H1 (cell line): ENCODE data around the gene TMSB10. TPM values are rescaled to one million over a fixed set of nuclear protein-coding genes. Genes with fewer than 3 reads are reported as not detected.

Source experiments
- CBX8 ChIP-seq: fragments of 300-800, 300-1000 bp; sonication (generic); IDR thresholded peaks from 2 replicates; pipeline ENCODE4 v1.7.1; 2016; ENCODE audit warnings: low read depth, low read length, borderline replicate concordance
- CHD7 ChIP-seq: fragments of 300-600 bp; sonication (generic); IDR thresholded peaks from 2 replicates; pipeline ENCODE4 v1.7.1; 2012; ENCODE audit warnings: low read length, moderate library complexity, mild to moderate bottlenecking, inconsistent platforms; ENCODE audit not compliant: insufficient replicate concordance
- E2F6 ChIP-seq: IDR thresholded peaks from 2 replicates; pipeline ENCODE4 v1.6.1; 2012; ENCODE audit warnings: inconsistent platforms
- PHF8 ChIP-seq: fragments of 200-600 bp; sonication (generic); conservative IDR thresholded peaks from 2 replicates; pipeline ENCODE4 v1.7.1; 2012; ENCODE audit warnings: low read depth, mild to moderate bottlenecking, inconsistent platforms, low read length, moderate library complexity
- SIRT6 ChIP-seq: IDR thresholded peaks from one replicate; pipeline ENCODE4 v1.7.1; 2012; ENCODE audit warnings: low read length, inconsistent platforms
- TAF1 ChIP-seq: IDR thresholded peaks from 2 replicates; pipeline ENCODE4 v1.6.1; 2011; ENCODE audit warnings: mild to moderate bottlenecking, low read depth, low read length
- YY1 ChIP-seq: IDR thresholded peaks from 2 replicates; pipeline ENCODE4 v1.6.1; 2011; ENCODE audit warnings: low read depth, mild to moderate bottlenecking, low read length
- ZNF274 ChIP-seq: IDR thresholded peaks from 2 replicates; pipeline ENCODE4 v1.7.0; 2012; ENCODE audit warnings: low read length, borderline replicate concordance; ENCODE audit errors: extremely low read depth
- polyA plus RNA-seq, 7 experiments: library from polyadenylated mRNA; depleted of rRNA in 3 of 7; stranded (reverse) in 5 of 7; unstranded in 2 of 7; fragments of >200 nt in 5 of 7; fragments of 200-250 nt in 2 of 7; gene quantifications; 1 replicate in 5 of 7; 2 replicates in 1 of 7; 4 replicates in 1 of 7; pipeline versions ENCODE4 v1.2.1 to v1.2.3, GENCODE V29; 2011 to 2013; ENCODE audit warnings: missing spikeins in 2 of 7, mixed read lengths in 2 of 7
- total RNA-seq: library from RNA; stranded (reverse); fragmentation: NEBNext Ultra II Directional; extraction: Animal tissue kit (Norgen Biotek cat#: 25700); gene quantifications from 2 replicates; pipeline ENCODE4 v1.2.1, GENCODE V29; 2021

TMSB10 gene
- total and polyA plus RNA-seq, 2 of the 8 experiments (the other 6 are each of a cell fraction or from before 2014, with no cell fraction given): 593 to 1,075 TPM

GRCh38 chr2:84894758-84895520, 10.5 kb upstream of the TMSB10 start (continued):
- TF ChIP-seq PHF8: no peak
- TF ChIP-seq SIRT6: no peak
- TF ChIP-seq E2F6: no peak
- TF ChIP-seq TAF1: no peak
- no peak for TF ChIP-seq ZNF274
- no peak for TF ChIP-seq YY1
- no peak for TF ChIP-seq CHD7
- no peak for TF ChIP-seq CBX8
